HEK293 (cell line): Measurements from ENCODE around the gene EEF1AKMT3.

Experiments used
- AEBP2 ChIP-seq: fragments of 450-650 bp; formaldehyde crosslinking; IDR thresholded peaks from 2 replicates; pipeline ENCODE4 v1.5.1; 2016; ENCODE audit warnings: missing biosample characterization, missing genetic modification characterization, borderline replicate concordance
- CTCF ChIP-seq: fragments of 450-650 bp; formaldehyde crosslinking; IDR thresholded peaks from 2 replicates; pipeline ENCODE4 v1.5.1; 2016; ENCODE audit warnings: missing biosample characterization, missing genetic modification characterization
- EGR2 ChIP-seq: fragments of 450-650 bp; formaldehyde crosslinking; IDR thresholded peaks from 2 replicates; pipeline ENCODE4 v1.5.1; 2016; ENCODE audit warnings: low read depth, missing biosample characterization, missing genetic modification characterization
- KLF10 ChIP-seq: fragments of 450-650 bp; IDR thresholded peaks from 2 replicates; pipeline ENCODE4 v1.5.1; 2018; ENCODE audit warnings: missing biosample characterization, mild to moderate bottlenecking, missing genetic modification characterization
- MYNN ChIP-seq: fragments of 450-650 bp; formaldehyde crosslinking; IDR thresholded peaks from 2 replicates; pipeline ENCODE4 v1.5.1; 2016; ENCODE audit warnings: missing biosample characterization, missing genetic modification characterization, borderline replicate concordance
- PRDM1 ChIP-seq: fragments of 450-650 bp; formaldehyde crosslinking; IDR thresholded peaks from 2 replicates; pipeline ENCODE4; 2016; ENCODE audit warnings: missing biosample characterization, missing genetic modification characterization
- PRDM10 ChIP-seq: fragments of 450-650 bp; formaldehyde crosslinking; IDR thresholded peaks from 2 replicates; pipeline ENCODE4 v1.5.1; 2016; ENCODE audit warnings: missing biosample characterization, missing genetic modification characterization
- SP2 ChIP-seq: fragments of 450-650 bp; formaldehyde crosslinking; IDR thresholded peaks from 2 replicates; pipeline ENCODE4 v1.5.1; 2016; ENCODE audit warnings: missing biosample characterization, missing genetic modification characterization
- SP3 ChIP-seq: fragments of 450-650 bp; formaldehyde crosslinking; IDR thresholded peaks from 2 replicates; pipeline ENCODE4 v1.5.1; 2016; ENCODE audit warnings: missing biosample characterization, missing genetic modification characterization
- SP7 ChIP-seq: fragments of 450-650 bp; formaldehyde crosslinking; IDR thresholded peaks from 2 replicates; pipeline ENCODE4 v1.5.1; 2016; ENCODE audit warnings: missing biosample characterization, missing genetic modification characterization
- ZBTB26 ChIP-seq: fragments of 450-650 bp; formaldehyde crosslinking; optimal IDR thresholded peaks from 2 replicates; pipeline ENCODE3; 2016; ENCODE audit warnings: missing biosample characterization, mild to moderate bottlenecking, missing genetic modification characterization
- ZBTB6 ChIP-seq: fragments of 450-650 bp; formaldehyde crosslinking; IDR thresholded peaks from 2 replicates; pipeline ENCODE4 v1.5.1; 2017; ENCODE audit warnings: missing biosample characterization, missing genetic modification characterization
- ZFP37 ChIP-seq: fragments of 450-650 bp; formaldehyde crosslinking; IDR thresholded peaks from 2 replicates; pipeline ENCODE4 v1.5.1; 2016; ENCODE audit warnings: missing biosample characterization, missing genetic modification characterization
- ZIC2 ChIP-seq: fragments of 450-650 bp; formaldehyde crosslinking; IDR thresholded peaks from 2 replicates; pipeline ENCODE4 v1.5.1; 2016; ENCODE audit warnings: missing biosample characterization, missing genetic modification characterization
- ZNF114 ChIP-seq: fragments of 450-650 bp; formaldehyde crosslinking; IDR thresholded peaks from 2 replicates; pipeline ENCODE4 v1.5.0; 2017; ENCODE audit warnings: missing biosample characterization, missing genetic modification characterization
- ZNF132 ChIP-seq: fragments of 450-650 bp; formaldehyde crosslinking; IDR thresholded peaks from 2 replicates; pipeline ENCODE4 v1.5.1; 2017; ENCODE audit warnings: missing biosample characterization, missing genetic modification characterization, borderline replicate concordance
- ZNF223 ChIP-seq: fragments of 450-650 bp; formaldehyde crosslinking; IDR thresholded peaks from 2 replicates; pipeline ENCODE4 v1.5.1; 2016; ENCODE audit warnings: missing biosample characterization, missing genetic modification characterization
- ZNF280C ChIP-seq: fragments of 450-650 bp; formaldehyde crosslinking; IDR thresholded peaks from 2 replicates; pipeline ENCODE4 v1.5.1; 2016; ENCODE audit warnings: missing biosample characterization, missing genetic modification characterization
- ZNF423 ChIP-seq: fragments of 450-650 bp; formaldehyde crosslinking; IDR thresholded peaks from 2 replicates; pipeline ENCODE4 v1.5.1; 2016; ENCODE audit warnings: missing biosample characterization, missing genetic modification characterization
- ZSCAN16 ChIP-seq: fragments of 450-650 bp; formaldehyde crosslinking; IDR thresholded peaks from 2 replicates; pipeline ENCODE4 v1.5.1; 2016; ENCODE audit warnings: missing biosample characterization, missing genetic modification characterization

Gene EEF1AKMT3

GRCh38 chr12:57766464-57767304 is 5.7 kb upstream of the EEF1AKMT3 start, which contains the start of gene CYP27B1 (continued):
- TF ChIP-seq PRDM10 (tag by site-specific recombination) (peak; percentile 95), ZBTB26 (tag by site-specific recombination) (peak; percentile 11), ZNF280C (tag by site-specific recombination) (no peak), ZNF132 (no peak), ZNF223 (tag by site-specific recombination) (no peak), KLF10 (tag by site-specific recombination) (0 out of 2 replicates have a peak, but pooled peaks have one; percentile 25), ZIC2 (tag by site-specific recombination) (peak; percentile 59), MYNN (tag by site-specific recombination) (no peak), SP2 (tag by site-specific recombination) (peak; percentile 71), EGR2 (tag by site-specific recombination) (peak; percentile 70), AEBP2 (tag by site-specific recombination) (no peak), ZNF423 (tag by site-specific recombination) (peak; percentile 78), PRDM1 (tag by site-specific recombination) (peak; percentile 69), CTCF (tag by site-specific recombination) (peak; percentile 85), ZSCAN16 (tag by site-specific recombination) (no peak), ZBTB6 (tag by site-specific recombination) (no peak), SP3 (peak; percentile 52; the same call in 1 of the 2 replicates), ZFP37 (tag by site-specific recombination) (peak; percentile 33; the same call in 1 of the 2 replicates), SP7 (peak; percentile 67), ZNF114 (tag by site-specific recombination) (no peak)
